Body of pancreas (tissue), 4 donors: ENCODE measurements around the gene STK32B. TPM values are rescaled to one million over a fixed set of nuclear protein-coding genes. Genes with fewer than 3 reads are reported as not detected.
"Not testable (repeated sequence)": the region's sequence is repeated elsewhere in the genome, so short reads cannot be mapped to it uniquely, and the experiment has no call there.

Experiments
- ATAC-seq: fragments of 150-250 bp; one replicate; pipeline ENCODE4 v1.9.1; 2016
- DNase-seq, 4 donors: peaks; one replicate each; pipeline ENCODE4 v3.0.0-alpha.2; 2019
- H3K27ac ChIP-seq, 4 donors: fragments of 200-600 bp; sonication (generic); 1 replicate in 3 of 4; 2 replicates in 1 of 4; pipeline versions ENCODE4 v1.5.1 to v1.6.1; 2016 to 2019; ENCODE audit warnings: mild to moderate bottlenecking in 1 of 4, mixed read lengths in 1 of 4, moderate library complexity in 1 of 4
- H3K27me3 ChIP-seq, 2 donors: fragments of 200-600 bp; sonication (generic); one replicate each; pipeline ENCODE4 v1.6.0; 2016; ENCODE audit warnings: mild to moderate bottlenecking in 1 of 2
- H3K36me3 ChIP-seq, 2 donors: fragments of 200-600 bp; sonication (generic); replicated peaks in 1 of 2; 2 replicates each; pipeline ENCODE4 v1.5.1; 2016; ENCODE audit warnings: low read depth in 2 of 2; ENCODE audit not compliant: insufficient read depth in 1 of 2
- H3K4me1 ChIP-seq: fragments of 200-600 bp; sonication (generic); one replicate; pipeline ENCODE4 v1.6.0; 2016
- H3K4me3 ChIP-seq, 2 donors: fragments of 200-600 bp; sonication (generic); 1 replicate in 1 of 2; 2 replicates in 1 of 2; pipeline ENCODE4 v1.5.1; 2016 to 2019
- H3K9me3 ChIP-seq, 3 donors: fragments of 200-600 bp; sonication (generic); 1 replicate in 2 of 3; 2 replicates in 1 of 3; pipeline ENCODE4 v1.5.1; 2016
- POLR2A ChIP-seq, 3 donors: fragments of 450-650 bp; IDR thresholded peaks; one replicate each; pipeline ENCODE4 v1.6.1; 2016; ENCODE audit warnings: antibody characterized with exemption in 3 of 3, mild to moderate bottlenecking in 2 of 3
- WGBS, 2 donors: methylation state at CpG; one replicate each; pipeline ENCODE4 v1.1.5; 2017; 5-methylcytosine and 5-hydroxymethylcytosine counted together
- intact Hi-C: fragments of 100-400 bp; cut with DNase I; formaldehyde crosslinking; loops from one replicate; pipeline ENCODE4 v1.15.1; 2023
- total RNA-seq, 2 donors: library from RNA; depleted of rRNA; stranded (reverse); fragments of >200 nt; gene quantifications; one replicate each; pipeline ENCODE4 v1.1.0, GENCODE V29; 2016
- TF ChIP-seq, protein P1 (sequence below), 7 experiments: fragments of 450-650 bp in 4 of 7; fragments of 200-600 bp in 3 of 7; sonication (generic) in 3 of 7; IDR thresholded peaks; one replicate each; pipeline ENCODE4 v1.5.1; 2016 to 2019; ENCODE audit warnings: antibody characterized with exemption in 7 of 7

STK32B gene
- total RNA-seq, 2 donors from 2014 or later: 1.3 to 4.9 TPM

DNA sequence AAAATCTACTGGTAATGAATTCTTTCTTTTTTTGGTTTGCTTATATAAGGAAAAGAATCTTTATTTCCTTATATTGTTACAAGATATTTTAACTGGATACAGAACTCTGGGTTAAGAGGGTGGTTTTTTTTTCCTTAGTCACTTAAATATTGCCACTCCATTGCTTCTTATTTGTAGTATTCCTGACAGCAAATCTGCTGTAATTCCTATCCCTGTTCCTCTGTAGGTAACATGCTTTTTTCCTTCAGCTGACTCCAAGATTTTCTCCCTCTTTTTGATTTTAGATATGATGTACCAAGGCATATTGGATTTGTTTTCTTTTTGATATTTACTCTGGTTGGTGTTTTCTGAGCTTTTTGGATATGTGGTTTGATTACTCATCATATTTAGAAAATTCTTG is 378.5 kb downstream of the STK32B start:
- Histone ChIP-seq H3K4me3 (no peak overlapping the region), H3K36me3 (no peaks in the 10 kb centered on the region), H3K27me3 (no peaks in the 10 kb centered on the region), H3K9me3 (no peaks in the 10 kb centered on the region), H3K27ac (no peak overlapping the region), H3K4me1 (no peaks in the 10 kb centered on the region)
- ATAC-seq (no peak), DNase-seq (no peak)
- TF ChIP-seq, protein P1, sequence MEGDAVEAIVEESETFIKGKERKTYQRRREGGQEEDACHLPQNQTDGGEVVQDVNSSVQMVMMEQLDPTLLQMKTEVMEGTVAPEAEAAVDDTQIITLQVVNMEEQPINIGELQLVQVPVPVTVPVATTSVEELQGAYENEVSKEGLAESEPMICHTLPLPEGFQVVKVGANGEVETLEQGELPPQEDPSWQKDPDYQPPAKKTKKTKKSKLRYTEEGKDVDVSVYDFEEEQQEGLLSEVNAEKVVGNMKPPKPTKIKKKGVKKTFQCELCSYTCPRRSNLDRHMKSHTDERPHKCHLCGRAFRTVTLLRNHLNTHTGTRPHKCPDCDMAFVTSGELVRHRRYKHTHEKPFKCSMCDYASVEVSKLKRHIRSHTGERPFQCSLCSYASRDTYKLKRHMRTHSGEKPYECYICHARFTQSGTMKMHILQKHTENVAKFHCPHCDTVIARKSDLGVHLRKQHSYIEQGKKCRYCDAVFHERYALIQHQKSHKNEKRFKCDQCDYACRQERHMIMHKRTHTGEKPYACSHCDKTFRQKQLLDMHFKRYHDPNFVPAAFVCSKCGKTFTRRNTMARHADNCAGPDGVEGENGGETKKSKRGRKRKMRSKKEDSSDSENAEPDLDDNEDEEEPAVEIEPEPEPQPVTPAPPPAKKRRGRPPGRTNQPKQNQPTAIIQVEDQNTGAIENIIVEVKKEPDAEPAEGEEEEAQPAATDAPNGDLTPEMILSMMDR (IDR thresholded peaks at IDR 0.05): no peak
- TF ChIP-seq POLR2A (IDR thresholded peaks at IDR 0.05): no peak
- intact Hi-C loops: no loop called here

DNA sequence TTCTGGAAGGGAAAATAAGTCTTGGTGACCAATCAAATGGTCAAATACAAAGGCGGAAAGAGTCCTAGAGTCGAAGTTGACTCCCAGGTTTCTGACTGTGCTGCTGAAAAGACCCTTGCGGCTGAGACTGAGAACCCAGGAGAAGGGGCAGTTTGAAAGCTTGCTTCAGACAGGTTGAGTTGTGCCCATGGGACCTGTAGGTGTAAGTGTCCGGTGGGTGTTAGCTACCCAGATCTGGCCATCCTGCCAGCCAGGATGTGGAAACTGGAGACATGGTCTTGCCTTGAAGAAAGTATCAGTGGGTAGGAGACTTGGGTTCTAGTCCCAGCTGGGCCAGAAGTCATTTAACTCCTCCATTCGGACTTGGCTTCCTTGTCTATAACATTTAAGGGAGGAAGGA is 381.9 kb downstream of the STK32B start:
- Histone ChIP-seq H3K9me3 (no peaks in the 10 kb centered on the region), H3K27me3 (no peaks in the 10 kb centered on the region), H3K27ac (no peak overlapping the region), H3K36me3 (no peaks in the 10 kb centered on the region), H3K4me3 (no peak overlapping the region), H3K4me1 (no peaks in the 10 kb centered on the region)
- no peak for DNase-seq
- WGBS, 2 donors: 71 to 80% methylated on average over 5 of the region's 5 CpGs
- no peak for TF ChIP-seq POLR2A (IDR thresholded peaks at IDR 0.05)
- TF ChIP-seq, protein P1 (IDR thresholded peaks at IDR 0.05): no peak
- ATAC-seq: no peak
- intact Hi-C loops: no loop called here

DNA sequence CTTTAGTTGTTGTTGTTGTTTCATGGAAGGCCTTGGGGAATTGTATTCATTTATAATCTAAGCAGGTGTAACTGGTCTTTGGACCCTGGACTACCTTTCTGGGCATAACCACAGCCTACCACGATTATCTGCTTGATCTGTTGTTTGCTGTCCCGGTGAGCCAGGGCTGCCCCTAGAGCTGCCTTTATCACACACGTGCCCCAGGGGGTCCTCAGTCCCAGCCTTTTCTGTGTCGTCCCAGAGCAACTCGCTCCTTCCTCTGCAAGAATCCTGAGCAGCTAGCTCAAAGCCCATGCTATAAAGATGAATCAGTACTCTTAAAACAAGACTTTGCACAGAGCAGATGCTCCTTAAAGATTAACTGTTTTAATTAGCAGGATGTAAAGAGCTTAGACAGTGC is 383.9 kb downstream of the STK32B start:
- Histone ChIP-seq H3K36me3 (no peaks in the 10 kb centered on the region), H3K9me3 (no peaks in the 10 kb centered on the region), H3K4me1 (no peaks in the 10 kb centered on the region), H3K4me3 (no peak overlapping the region), H3K27me3 (no peaks in the 10 kb centered on the region), H3K27ac (no peak overlapping the region)
- DNase-seq (no peak), ATAC-seq (no peak)
- intact Hi-C loops: no loop called here
- TF ChIP-seq POLR2A (IDR thresholded peaks at IDR 0.05): no peak
- TF ChIP-seq, protein P1 (IDR thresholded peaks at IDR 0.05): no peak
- WGBS, 2 donors: 25 to 46% methylated on average over 5 of the region's 5 CpGs

GRCh38 chr4:5435823-5436222 is 384.5 kb downstream of the STK32B start:
- intact Hi-C loops: no loop called here
- Histone ChIP-seq H3K4me3 (no peak overlapping the region), H3K27me3 (no peaks in the 10 kb centered on the region), H3K27ac (no peak overlapping the region), H3K36me3 (no peaks in the 10 kb centered on the region), H3K9me3 (no peaks in the 10 kb centered on the region), H3K4me1 (no peaks in the 10 kb centered on the region)
- TF ChIP-seq, protein P1 (IDR thresholded peaks at IDR 0.05): no peak
- no peak for TF ChIP-seq POLR2A (IDR thresholded peaks at IDR 0.05)
- ATAC-seq: no peak
- DNase-seq: no peak
- WGBS, 2 donors: 62 to 68% methylated on average over 4 of the region's 4 CpGs

DNA sequence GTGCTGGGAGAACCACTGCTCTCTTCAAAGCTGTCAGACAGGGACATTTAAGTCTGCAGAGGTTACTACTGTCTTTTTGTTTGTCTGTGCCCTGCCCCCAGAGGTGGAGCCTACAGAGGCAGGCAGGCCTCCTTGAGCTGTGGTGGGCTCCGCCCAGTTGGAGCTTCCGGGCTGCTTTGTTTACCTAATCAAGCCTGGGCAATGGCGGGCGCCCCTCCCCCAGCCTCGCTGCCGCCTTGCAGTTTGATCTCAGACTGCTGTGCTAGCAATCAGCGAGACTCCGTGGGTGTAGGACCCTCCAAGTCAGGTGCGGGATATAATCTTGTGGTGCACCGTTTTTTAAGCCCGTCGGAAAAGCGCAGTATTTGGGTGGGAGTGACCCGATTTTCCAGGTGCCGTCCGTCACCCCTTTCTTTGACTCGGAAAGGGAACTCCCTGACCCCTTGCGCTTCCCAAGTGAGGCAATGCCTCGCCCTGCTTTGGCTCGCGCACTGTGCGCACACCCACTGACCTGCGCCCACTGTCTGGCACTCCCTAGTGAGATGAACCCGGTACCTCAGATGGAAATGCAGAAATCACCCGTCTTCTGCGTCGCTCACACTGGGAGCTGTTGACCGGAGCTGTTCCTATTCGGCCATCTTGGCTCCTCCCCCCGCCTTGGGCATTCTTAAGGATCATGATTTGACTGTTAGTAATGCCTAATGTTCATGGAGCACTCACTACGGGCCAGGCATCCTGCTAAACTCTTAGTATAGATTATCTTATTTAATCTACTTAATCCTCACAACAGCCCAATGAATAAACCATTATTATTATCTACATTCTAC is 392.9 kb downstream of the STK32B start:
- WGBS, 2 donors: 79 to 90% methylated on average over 23 to 26 of the region's 31 CpGs
- DNase-seq, H3K9me3 ChIP-seq: not testable (repeated sequence)

More for the DNA sequence above, 392.9 kb downstream of the STK32B start:
- H3K27me3 ChIP-seq, H3K27ac ChIP-seq, H3K36me3 ChIP-seq, ATAC-seq, intact Hi-C loops, H3K4me1 ChIP-seq, H3K4me3 ChIP-seq: not testable (repeated sequence)
